Stimulated activated CD4-positive, alpha-beta T cell treated with anti-CD3 and anti-CD28 coated beads, Interleukin-1b, Interleukin-23, amount 100 ng/mL, for 48 hours (primary cell): ENCODE measurements around the gene SPPL3.
"Not testable (repeated sequence)": the region's sequence is repeated elsewhere in the genome, so short reads cannot be mapped to it uniquely, and the experiment has no call there.

ENCODE experiments used
- DNase-seq: peaks from one replicate; pipeline ENCODE4 v3.0.0-alpha.2; 2020

Gene SPPL3

GRCh38 chr12:120917748-120918147 is 13.6 kb upstream of the SPPL3 start:
- no peak for DNase-seq

- no peak for DNase-seq
These were observed 12.4 kb upstream of the SPPL3 start for GRCh38 chr12:120916561-120916960.

GRCh38 chr12:120914794-120915193 is 10.6 kb upstream of the SPPL3 start:
- DNase-seq: no peak

GRCh38 chr12:120909633-120910298 is 5.6 kb upstream of the SPPL3 start:
- DNase-seq: no peak

GRCh38 chr12:120905856-120906384 is 1.8 kb upstream of the SPPL3 start:
- no peak for DNase-seq

GRCh38 chr12:120903412-120904196 is 554 bp downstream of the SPPL3 start:
- peak; percentile 64 for DNase-seq

- DNase-seq: no peak
These were observed 1.2 kb downstream of the SPPL3 start for GRCh38 chr12:120902846-120903411.

GRCh38 chr12:120901818-120902217 is 2.3 kb downstream of the SPPL3 start:
- no peak for DNase-seq

GRCh38 chr12:120901101-120901500 is 3.1 kb downstream of the SPPL3 start:
- DNase-seq: not testable (repeated sequence)

GRCh38 chr12:120895532-120895931 is 8.6 kb downstream of the SPPL3 start:
- no peak for DNase-seq

- DNase-seq: no peak
These were observed 11.9 kb downstream of the SPPL3 start for GRCh38 chr12:120892265-120892664.

- DNase-seq: no peak
These were observed 13.2 kb downstream of the SPPL3 start for GRCh38 chr12:120890963-120891362.

GRCh38 chr12:120887253-120888043 is 16.7 kb downstream of the SPPL3 start:
- DNase-seq: peak; percentile 47

GRCh38 chr12:120886199-120887018 is 17.7 kb downstream of the SPPL3 start:
- no peak for DNase-seq

- no peak for DNase-seq
These were observed 18.6 kb downstream of the SPPL3 start for GRCh38 chr12:120885521-120885920.

- no peak for DNase-seq
These were observed 19.5 kb downstream of the SPPL3 start for GRCh38 chr12:120884644-120885043.

GRCh38 chr12:120882055-120882555 is 22.1 kb downstream of the SPPL3 start:
- DNase-seq: no peak

GRCh38 chr12:120879718-120880300 is 24.3 kb downstream of the SPPL3 start:
- no peak for DNase-seq

- DNase-seq: no peak
These were observed 25.1 kb downstream of the SPPL3 start for GRCh38 chr12:120879102-120879501.

- no peak for DNase-seq
These were observed 29.5 kb downstream of the SPPL3 start for GRCh38 chr12:120874547-120875245.

GRCh38 chr12:120873226-120873625 is 30.9 kb downstream of the SPPL3 start:
- no peak for DNase-seq
